GM12872 (cell line): ENCODE measurements around the gene MRC2.

ENCODE experiments used
- CTCF ChIP-seq: IDR thresholded peaks from 3 replicates; pipeline ENCODE4 v1.5.1; 2011; ENCODE audit warnings: low read depth, mild to moderate bottlenecking, low read length, moderate library complexity; ENCODE audit not compliant: insufficient read depth

The MRC2 gene

DNA sequence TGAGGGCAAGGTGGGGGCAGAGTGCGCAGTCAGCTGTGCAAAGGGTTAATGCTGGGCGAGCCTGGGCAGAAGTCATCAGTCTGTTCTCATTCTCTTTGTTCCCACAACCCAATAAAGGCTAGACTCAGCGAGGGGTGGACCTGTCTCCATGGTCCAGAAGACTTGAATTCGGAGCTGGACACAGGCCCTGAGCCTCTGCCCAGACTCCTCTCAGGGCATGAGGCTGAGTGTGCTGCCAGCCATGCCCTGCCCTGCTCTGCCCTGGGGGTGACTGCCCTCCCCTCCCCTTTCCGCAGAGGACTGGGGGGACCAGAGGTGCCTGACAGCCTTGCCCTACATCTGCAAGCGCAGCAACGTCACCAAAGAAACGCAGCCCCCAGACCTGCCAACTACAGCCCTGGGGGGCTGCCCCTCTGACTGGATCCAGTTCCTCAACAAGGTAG, 54.5 kb downstream of the MRC2 start:
- no peak for TF ChIP-seq CTCF

GRCh38 chr17:62684179-62684578, 56.7 kb downstream of the MRC2 start:
- no peak for TF ChIP-seq CTCF

DNA sequence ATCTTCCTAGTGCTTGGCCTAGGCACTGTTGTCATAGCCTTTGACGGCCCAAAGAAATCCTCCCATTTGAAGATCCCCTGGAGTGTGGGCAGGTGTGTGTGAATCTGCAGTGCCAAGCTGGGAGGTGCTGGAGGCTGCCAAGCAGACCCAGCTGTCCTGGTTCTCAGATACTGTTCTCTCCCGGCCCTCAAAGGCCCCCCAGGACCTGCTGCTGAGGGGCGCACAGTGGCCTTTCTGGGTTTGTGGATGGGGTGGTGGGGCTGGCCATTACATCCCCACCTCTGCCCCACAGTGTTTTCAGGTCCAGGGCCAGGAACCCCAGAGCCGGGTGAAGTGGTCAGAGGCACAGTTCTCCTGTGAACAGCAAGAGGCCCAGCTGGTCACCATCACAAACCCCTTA, 60.5 kb downstream of the MRC2 start:
- no peak for TF ChIP-seq CTCF

- TF ChIP-seq CTCF, result no peak
Observed at GRCh38 chr17:62688398-62689160, 61.1 kb downstream of the MRC2 start.

DNA sequence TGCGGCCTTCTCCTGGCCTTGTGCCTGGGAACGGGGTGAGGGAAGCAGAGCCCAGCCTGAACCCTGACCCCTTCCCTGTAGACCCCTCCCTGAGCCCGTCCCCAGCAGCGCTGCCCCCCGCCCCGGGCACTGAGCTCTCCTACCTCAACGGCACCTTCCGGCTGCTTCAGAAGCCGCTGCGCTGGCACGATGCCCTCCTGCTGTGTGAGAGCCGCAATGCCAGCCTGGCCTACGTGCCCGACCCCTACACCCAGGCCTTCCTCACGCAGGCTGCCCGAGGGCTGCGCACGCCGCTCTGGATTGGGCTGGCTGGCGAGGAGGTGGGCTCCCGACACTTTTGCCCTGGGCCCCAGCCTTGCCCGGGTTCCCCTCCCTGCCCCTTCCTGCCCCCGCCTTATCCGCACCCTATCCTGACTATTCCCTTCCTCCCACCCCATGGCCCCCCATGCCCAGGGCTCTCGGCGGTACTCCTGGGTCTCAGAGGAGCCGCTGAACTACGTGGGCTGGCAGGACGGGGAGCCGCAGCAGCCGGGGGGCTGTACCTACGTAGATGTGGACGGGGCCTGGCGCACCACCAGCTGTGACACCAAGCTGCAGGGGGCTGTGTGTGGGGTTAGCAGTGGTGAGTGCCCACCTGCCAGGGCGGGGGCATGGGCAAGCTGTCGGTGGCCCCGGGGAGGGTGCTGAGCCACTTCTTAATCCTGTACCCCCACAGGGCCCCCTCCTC, 62.1 kb downstream of the MRC2 start:
- no peak for TF ChIP-seq CTCF

GRCh38 chr17:62690168-62690897, 62.9 kb downstream of the MRC2 start:
- no peak for TF ChIP-seq CTCF

- TF ChIP-seq CTCF, result no peak
Observed at GRCh38 chr17:62692159-62692651, 64.7 kb downstream of the MRC2 start.
